ENCODE results near the gene KCNH5. TPM values are rescaled to one million over a fixed set of nuclear protein-coding genes. Genes with fewer than 3 reads are reported as not detected.

The KCNH5 gene
- total RNA-seq, 2 experiments from 2014 or later = not detected

DNA sequence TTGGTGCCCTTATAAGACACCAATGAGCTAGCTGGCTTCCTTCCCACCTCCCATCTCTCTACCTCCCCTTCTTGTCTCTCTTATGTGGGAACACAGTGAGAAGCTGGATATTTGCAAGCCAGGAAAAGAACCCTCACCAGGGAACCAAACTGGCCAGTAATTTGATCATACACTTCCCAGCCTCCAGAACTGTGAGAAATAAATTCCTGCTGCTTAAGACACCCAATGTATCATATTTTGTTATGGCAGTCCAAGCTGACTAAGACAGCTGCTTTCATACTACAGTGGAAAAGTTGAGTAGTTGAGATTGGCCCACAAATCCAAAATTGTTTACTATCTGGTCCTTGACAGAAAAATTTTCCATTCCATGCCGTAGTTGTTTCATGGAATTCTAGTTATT is 269.0 kb downstream of the KCNH5 start:
- Histone ChIP-seq H3K4me3 (ENCODE audit: low read length) (no peak overlapping the region), H3K27me3 (ENCODE audit: control insufficient read depth in 1 of 2, insufficient read depth in 2 of 2, low read length in 2 of 2) (no peaks in the 10 kb centered on the region), H3K4me1 (ENCODE audit: insufficient read depth, low read length) (no peaks in the 10 kb centered on the region), H3K9me3 (ENCODE audit: control insufficient read depth in 1 of 2, insufficient read depth in 1 of 2, low read length in 2 of 2) (no peaks in the 10 kb centered on the region), H3K36me3 (ENCODE audit: insufficient read depth, low read length) (no peaks in the 10 kb centered on the region), H3K27ac (ENCODE audit: low read depth in 1 of 2, low read length in 2 of 2) (no peak overlapping the region)
- no peaks in the 10 kb centered on the region for H3K4me1 Mint-ChIP-seq (ENCODE audit: low read depth)
- no peak overlapping the region for H3K4me3 Mint-ChIP-seq
- peaks cover 13% of the 10 kb centered on the region for H3K9me3 Mint-ChIP-seq
- ChIA-PET POLR2A (no interaction called here), CTCF (no interaction called here)
- TF ChIP-seq, protein P1, sequence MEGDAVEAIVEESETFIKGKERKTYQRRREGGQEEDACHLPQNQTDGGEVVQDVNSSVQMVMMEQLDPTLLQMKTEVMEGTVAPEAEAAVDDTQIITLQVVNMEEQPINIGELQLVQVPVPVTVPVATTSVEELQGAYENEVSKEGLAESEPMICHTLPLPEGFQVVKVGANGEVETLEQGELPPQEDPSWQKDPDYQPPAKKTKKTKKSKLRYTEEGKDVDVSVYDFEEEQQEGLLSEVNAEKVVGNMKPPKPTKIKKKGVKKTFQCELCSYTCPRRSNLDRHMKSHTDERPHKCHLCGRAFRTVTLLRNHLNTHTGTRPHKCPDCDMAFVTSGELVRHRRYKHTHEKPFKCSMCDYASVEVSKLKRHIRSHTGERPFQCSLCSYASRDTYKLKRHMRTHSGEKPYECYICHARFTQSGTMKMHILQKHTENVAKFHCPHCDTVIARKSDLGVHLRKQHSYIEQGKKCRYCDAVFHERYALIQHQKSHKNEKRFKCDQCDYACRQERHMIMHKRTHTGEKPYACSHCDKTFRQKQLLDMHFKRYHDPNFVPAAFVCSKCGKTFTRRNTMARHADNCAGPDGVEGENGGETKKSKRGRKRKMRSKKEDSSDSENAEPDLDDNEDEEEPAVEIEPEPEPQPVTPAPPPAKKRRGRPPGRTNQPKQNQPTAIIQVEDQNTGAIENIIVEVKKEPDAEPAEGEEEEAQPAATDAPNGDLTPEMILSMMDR (IDR thresholded peaks at IDR 0.05) = no peak
- ATAC-seq (ENCODE audit: poor library complexity) = no peak
- intact Hi-C loops (cut with DNase I, micrococcal nuclease) = no loop called here
- no peaks in the 10 kb centered on the region for H3K36me3 Mint-ChIP-seq (ENCODE audit: low read depth)
- no peak for DNase-seq
- no peak overlapping the region for H3K27ac Mint-ChIP-seq
- no peaks in the 10 kb centered on the region for H3K27me3 Mint-ChIP-seq

DNA sequence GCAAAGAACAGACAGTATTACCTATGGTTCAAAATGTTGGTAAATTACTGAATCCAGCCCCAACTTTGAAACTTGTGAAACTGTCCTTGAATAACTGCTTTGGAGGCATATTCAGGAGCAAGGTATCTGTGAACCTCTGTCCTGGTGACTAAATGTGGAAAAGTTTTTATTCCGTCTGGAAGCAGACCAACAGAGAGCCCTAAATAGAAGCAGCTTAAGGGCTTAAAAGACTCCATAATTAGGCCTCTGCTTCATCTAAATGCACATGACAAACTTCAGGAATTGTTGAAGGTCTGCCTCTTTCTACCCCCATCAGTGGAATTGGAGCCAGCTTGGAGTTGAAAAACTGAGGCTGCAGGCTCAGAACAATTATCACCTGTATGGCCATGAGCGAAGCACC is 276.5 kb downstream of the KCNH5 start:
- Mint-ChIP-seq H3K9me3 (peaks cover 6% of the 10 kb centered on the region), H3K36me3 (ENCODE audit: low read depth) (no peaks in the 10 kb centered on the region), H3K27me3 (no peaks in the 10 kb centered on the region), H3K4me1 (ENCODE audit: low read depth) (no peaks in the 10 kb centered on the region), H3K4me3 (no peak overlapping the region), H3K27ac (no peak overlapping the region)
- TF ChIP-seq, protein P1 (IDR thresholded peaks at IDR 0.05) = no peak
- H3K4me1 ChIP-seq (ENCODE audit: insufficient read depth, low read length) = no peaks in the 10 kb centered on the region
- no peak overlapping the region for H3K4me3 ChIP-seq (ENCODE audit: low read length)
- no peaks in the 10 kb centered on the region for H3K9me3 ChIP-seq (ENCODE audit: control insufficient read depth in 1 of 2, insufficient read depth in 1 of 2, low read length in 2 of 2)
- ChIA-PET CTCF (no interaction called here), POLR2A (no interaction called here)
- ATAC-seq (ENCODE audit: poor library complexity) (no peak), DNase-seq (no peak)
- H3K27me3 ChIP-seq (ENCODE audit: control insufficient read depth in 1 of 2, insufficient read depth in 2 of 2, low read length in 2 of 2) = no peaks in the 10 kb centered on the region
- H3K36me3 ChIP-seq (ENCODE audit: insufficient read depth, low read length) = no peaks in the 10 kb centered on the region
- intact Hi-C loops (cut with DNase I, micrococcal nuclease) = no loop called here
- no peak overlapping the region for H3K27ac ChIP-seq (ENCODE audit: low read depth in 1 of 2, low read length in 2 of 2)

DNA sequence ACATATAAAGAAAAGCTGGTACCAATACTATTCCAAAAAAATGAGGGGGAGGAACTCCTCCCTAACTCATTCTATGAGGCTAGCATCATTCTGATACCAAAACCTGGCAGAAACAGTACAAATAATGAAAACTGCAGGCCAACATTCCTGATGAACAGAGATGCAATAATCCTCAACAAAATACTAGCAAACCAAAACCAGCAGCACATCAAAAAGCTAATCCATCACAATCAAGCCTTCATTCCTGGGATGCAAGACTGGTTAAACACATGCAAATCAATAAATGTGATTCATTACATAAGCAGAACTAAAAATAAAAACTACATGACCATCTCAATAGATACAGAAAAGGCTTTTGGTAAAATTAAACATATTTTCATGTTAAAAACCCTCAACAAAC is 281.3 kb downstream of the KCNH5 start:
- DNase-seq (no peak), ATAC-seq (ENCODE audit: poor library complexity) (no peak)
- Histone ChIP-seq H3K4me3 (ENCODE audit: low read length) (no peak overlapping the region), H3K36me3 (ENCODE audit: insufficient read depth, low read length) (no peaks in the 10 kb centered on the region), H3K27me3 (ENCODE audit: control insufficient read depth in 1 of 2, insufficient read depth in 2 of 2, low read length in 2 of 2) (no peaks in the 10 kb centered on the region), H3K27ac (ENCODE audit: low read depth in 1 of 2, low read length in 2 of 2) (no peak overlapping the region), H3K9me3 (ENCODE audit: control insufficient read depth in 1 of 2, insufficient read depth in 1 of 2, low read length in 2 of 2) (peaks cover 0 to 8% of the 10 kb centered on the region in 2 experiments), H3K4me1 (ENCODE audit: insufficient read depth, low read length) (no peaks in the 10 kb centered on the region)
- Mint-ChIP-seq H3K36me3 (ENCODE audit: low read depth) (no peaks in the 10 kb centered on the region), H3K27ac (no peak overlapping the region), H3K4me1 (ENCODE audit: low read depth) (no peaks in the 10 kb centered on the region), H3K4me3 (no peak overlapping the region), H3K27me3 (no peaks in the 10 kb centered on the region), H3K9me3 (peaks cover 6% of the 10 kb centered on the region)
- intact Hi-C loops (cut with DNase I, micrococcal nuclease) = no loop called here
- CTCF ChIA-PET = no interaction called here
- TF ChIP-seq, protein P1 (IDR thresholded peaks at IDR 0.05) = no peak
- POLR2A ChIA-PET = no interaction called here
